Measurements from ENCODE around the gene ARMH1. TPM values are rescaled to one million over a fixed set of nuclear protein-coding genes. Genes with fewer than 3 reads are reported as not detected.

ARMH1 gene
- total and polyA plus RNA-seq, 11 donors, result 0.33 to 9.9 (median 0.70) TPM; not detected in 3

DNA sequence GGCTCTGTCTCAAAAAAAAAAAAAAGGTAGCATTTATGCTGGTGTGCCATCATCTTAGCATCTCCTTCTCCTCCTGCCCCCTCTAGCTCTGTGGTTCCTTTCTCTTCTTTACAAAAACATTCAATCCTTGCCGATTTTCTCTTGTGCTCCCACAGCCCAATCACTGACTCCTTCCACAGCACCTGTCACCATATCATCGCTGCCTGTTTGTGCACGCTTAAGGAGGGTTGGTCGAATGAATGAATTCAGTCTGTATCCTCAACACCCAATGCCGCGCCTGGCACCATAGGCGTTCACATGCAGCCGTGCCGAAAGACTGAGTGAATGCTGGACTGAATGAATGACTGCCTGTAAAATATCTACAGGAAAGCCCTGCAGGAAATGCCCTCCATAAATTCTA lies 48.5 kb downstream of the ARMH1 start:
- H3K36me3 ChIP-seq, result no peaks in the 10 kb centered on the region
- TF ChIP-seq, protein P1, sequence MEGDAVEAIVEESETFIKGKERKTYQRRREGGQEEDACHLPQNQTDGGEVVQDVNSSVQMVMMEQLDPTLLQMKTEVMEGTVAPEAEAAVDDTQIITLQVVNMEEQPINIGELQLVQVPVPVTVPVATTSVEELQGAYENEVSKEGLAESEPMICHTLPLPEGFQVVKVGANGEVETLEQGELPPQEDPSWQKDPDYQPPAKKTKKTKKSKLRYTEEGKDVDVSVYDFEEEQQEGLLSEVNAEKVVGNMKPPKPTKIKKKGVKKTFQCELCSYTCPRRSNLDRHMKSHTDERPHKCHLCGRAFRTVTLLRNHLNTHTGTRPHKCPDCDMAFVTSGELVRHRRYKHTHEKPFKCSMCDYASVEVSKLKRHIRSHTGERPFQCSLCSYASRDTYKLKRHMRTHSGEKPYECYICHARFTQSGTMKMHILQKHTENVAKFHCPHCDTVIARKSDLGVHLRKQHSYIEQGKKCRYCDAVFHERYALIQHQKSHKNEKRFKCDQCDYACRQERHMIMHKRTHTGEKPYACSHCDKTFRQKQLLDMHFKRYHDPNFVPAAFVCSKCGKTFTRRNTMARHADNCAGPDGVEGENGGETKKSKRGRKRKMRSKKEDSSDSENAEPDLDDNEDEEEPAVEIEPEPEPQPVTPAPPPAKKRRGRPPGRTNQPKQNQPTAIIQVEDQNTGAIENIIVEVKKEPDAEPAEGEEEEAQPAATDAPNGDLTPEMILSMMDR (IDR thresholded peaks at IDR 0.05), result no peak
- no peak for TF ChIP-seq POLR2A (IDR thresholded peaks at IDR 0.05)
- 81 to 92% (median 87%) methylated on average over 9 of the region's 9 CpGs for WGBS, 4 donors
- no peaks in the 10 kb centered on the region for H3K9me3 ChIP-seq
- H3K4me1 ChIP-seq, result peaks cover 0 to 40% (median 0%) of the 10 kb centered on the region in 12 donors
- DNase-seq, result no peak
- no peak for ATAC-seq
- H3K27ac ChIP-seq, result peak overlapping the region in 1 of 12 donors; percentile 51
- H3K27me3 ChIP-seq, result peaks cover 0 to 20% (median 0%) of the 10 kb centered on the region in 9 donors
- intact Hi-C loops (cut with DNase I), result no loop called here
- peak overlapping the region in 1 of 12 donors; percentile 35 for H3K4me3 ChIP-seq

DNA sequence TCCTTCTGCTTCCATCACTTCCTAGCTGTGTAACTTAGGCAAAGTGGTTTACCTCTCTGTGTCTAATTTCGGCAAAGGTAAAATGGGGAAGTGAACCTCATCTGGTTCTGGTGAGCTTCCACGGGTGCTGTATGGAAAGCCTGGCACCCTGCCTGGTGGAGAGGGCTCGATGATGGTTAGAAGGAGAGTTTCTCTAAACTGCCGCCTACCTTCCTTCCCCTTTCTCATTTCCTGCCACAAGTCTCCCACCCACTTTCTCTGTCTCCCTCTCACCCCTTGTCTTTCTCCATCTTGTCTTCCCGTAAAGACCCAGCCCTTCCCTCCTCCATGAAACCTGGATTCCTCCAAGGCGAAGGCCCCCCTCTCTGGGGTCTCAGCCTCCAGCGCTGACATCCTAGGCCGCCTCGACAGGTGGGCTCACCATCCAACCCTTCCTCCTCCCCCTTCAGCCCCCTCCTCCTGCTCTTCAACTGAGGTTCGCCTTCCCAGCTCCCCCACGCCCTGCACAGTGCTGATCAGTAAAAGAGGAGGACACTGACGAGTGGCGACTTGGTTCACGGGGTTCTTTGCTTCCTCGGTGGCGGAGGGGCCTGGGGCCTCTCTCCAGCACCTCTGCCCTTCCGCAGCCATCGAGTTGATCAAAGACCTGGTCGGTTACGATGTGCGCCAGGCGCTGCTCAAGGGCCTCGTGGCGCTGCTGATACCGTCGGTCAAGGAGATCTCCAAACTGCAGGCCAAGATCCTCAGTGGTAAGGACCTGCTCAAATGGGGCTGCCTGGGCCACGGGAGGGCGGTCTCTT lies 49.2 kb downstream of the ARMH1 start:
- DNase-seq (peak in 1 of 5 donors; percentile 39), ATAC-seq (peak in 1 of 4 donors; percentile 25)
- peaks cover 0 to 20% (median 0%) of the 10 kb centered on the region in 9 donors for H3K27me3 ChIP-seq
- 75 to 77% (median 77%) methylated on average over 20 to 28 of the region's 28 CpGs for WGBS, 4 donors
- H3K4me3 ChIP-seq, result peak overlapping the region in 1 of 12 donors; percentile 35
- no peaks in the 10 kb centered on the region for H3K9me3 ChIP-seq
- H3K36me3 ChIP-seq, result no peaks in the 10 kb centered on the region
- peaks cover 0 to 38% (median 0%) of the 10 kb centered on the region in 12 donors for H3K4me1 ChIP-seq
- TF ChIP-seq, protein P1 (IDR thresholded peaks at IDR 0.05), result no peak
- TF ChIP-seq POLR2A (IDR thresholded peaks at IDR 0.05), result no peak
- intact Hi-C loops (cut with DNase I), result no loop called here
- peak overlapping the region in 1 of 12 donors; percentile 51 for H3K27ac ChIP-seq

DNA sequence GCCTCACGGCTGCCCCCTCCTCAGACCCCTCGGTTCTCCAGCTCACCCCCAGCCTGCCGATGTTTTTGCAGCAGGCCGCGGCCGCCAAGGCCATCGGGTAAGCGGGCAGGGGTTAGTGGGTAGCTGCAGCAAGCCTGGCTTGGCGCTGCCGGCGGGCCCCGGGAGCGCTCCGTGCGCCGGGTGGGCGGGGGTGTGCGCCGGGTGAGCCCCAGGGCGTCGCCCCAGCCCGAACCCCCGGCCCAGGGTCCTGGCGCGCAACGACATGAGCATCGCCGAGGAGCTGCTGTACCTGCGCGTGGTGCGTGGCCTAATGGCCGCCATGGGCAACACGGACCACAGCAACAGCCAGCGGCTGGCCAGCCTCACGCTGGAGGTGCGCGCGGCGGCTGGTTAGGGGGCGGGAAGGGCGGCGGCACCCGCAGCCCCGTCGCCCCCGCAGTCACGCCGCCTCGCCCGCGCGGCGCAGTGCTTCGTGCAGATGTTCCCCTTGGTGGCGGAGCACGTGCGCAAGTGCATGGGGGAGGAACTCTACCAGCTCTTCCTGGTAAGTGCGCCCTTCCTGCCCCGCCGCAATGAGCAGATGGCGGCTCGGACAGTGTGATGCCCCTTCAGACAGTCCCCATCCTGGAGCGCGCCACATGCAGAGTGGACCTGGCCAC lies 49.9 kb downstream of the ARMH1 start:
- no peaks in the 10 kb centered on the region for H3K36me3 ChIP-seq
- H3K27ac ChIP-seq, result peak overlapping the region in 1 of 12 donors; percentile 51
- DNase-seq (peak in 1 of 5 donors; percentile 63), ATAC-seq (no peak)
- intact Hi-C loops (cut with DNase I), result no loop called here
- peak overlapping the region in 1 of 12 donors; percentile 35 for H3K4me3 ChIP-seq
- WGBS, 4 donors, result 62 to 83% (median 72%) methylated on average over 24 to 64 of the region's 64 CpGs
- peaks cover 0 to 20% (median 0%) of the 10 kb centered on the region in 9 donors for H3K27me3 ChIP-seq
- TF ChIP-seq, protein P1 (IDR thresholded peaks at IDR 0.05), result no peak
- TF ChIP-seq POLR2A (IDR thresholded peaks at IDR 0.05), result no peak
- H3K9me3 ChIP-seq, result no peaks in the 10 kb centered on the region
- H3K4me1 ChIP-seq, result peaks cover 0 to 44% (median 0%) of the 10 kb centered on the region in 12 donors

All from heart left ventricle (tissue), 16 donors.